Effector memory CD8-positive, alpha-beta T cell (primary cell): Measurements from ENCODE around the gene CEP41.
"Not testable (repeated sequence)": the region's sequence is repeated elsewhere in the genome, so short reads cannot be mapped to it uniquely, and the experiment has no call there.

Source experiments
- ATAC-seq: fragments of 150-1000 bp; cut with Tn5 transposase; replicated peaks from 2 replicates; pipeline ENCODE4 v1.10.0; 2021; ENCODE audit warnings: mild to moderate bottlenecking, moderate library complexity
- DNase-seq, 3 experiments: peaks; one replicate each; pipeline ENCODE4 v3.0.0; 2021
- H3K27ac Mint-ChIP-seq, 2 donors: one replicate each; pipeline ENCODE4 v1.8.0; 2022; ENCODE audit warnings: mild to moderate bottlenecking in 2 of 2, mixed read lengths in 2 of 2, moderate library complexity in 2 of 2
- H3K27me3 Mint-ChIP-seq, 2 donors: one replicate each; pipeline ENCODE4 v1.8.0; 2022; ENCODE audit warnings: mixed read lengths in 2 of 2
- H3K36me3 Mint-ChIP-seq: one replicate; pipeline ENCODE4 v1.8.0; 2022; ENCODE audit warnings: mild to moderate bottlenecking, moderate library complexity, mixed read lengths; ENCODE audit not compliant: insufficient read depth
- H3K4me1 Mint-ChIP-seq, 2 donors: one replicate each; pipeline ENCODE4 v1.8.0; 2022; ENCODE audit warnings: low read depth in 2 of 2, mixed read lengths in 2 of 2
- H3K4me3 Mint-ChIP-seq, 2 donors: one replicate each; pipeline ENCODE4 v1.8.0; 2022; ENCODE audit warnings: mild to moderate bottlenecking in 2 of 2, mixed read lengths in 2 of 2, moderate library complexity in 2 of 2
- H3K9me3 Mint-ChIP-seq, 2 donors: one replicate each; pipeline ENCODE4 v1.8.0; 2022; ENCODE audit warnings: mixed read lengths in 2 of 2

Gene CEP41

DNA sequence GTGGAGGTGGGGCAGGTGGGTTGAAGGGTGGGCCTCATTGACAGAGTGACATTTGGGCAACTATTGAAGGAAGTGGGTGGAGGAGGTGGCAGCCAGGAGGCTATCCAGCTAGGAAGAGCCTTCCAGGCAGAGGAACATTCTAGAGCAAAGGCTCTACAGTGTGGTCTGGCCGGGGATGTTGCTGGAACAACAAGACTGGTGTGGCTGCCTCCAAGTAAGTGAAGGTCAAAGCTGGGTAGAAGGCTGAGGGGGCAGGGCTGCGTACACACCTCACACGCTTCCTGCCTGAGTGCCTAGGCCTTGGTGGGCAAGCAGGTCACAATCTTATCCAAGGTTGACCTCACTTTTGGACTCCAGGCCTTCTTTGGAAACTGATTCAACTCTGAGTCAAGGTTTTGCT is 53.9 kb downstream of the CEP41 start:
- Mint-ChIP-seq H3K9me3 (no peaks in the 10 kb centered on the region), H3K27ac (no peak overlapping the region), H3K4me1 (no peaks in the 10 kb centered on the region), H3K4me3 (no peak overlapping the region), H3K36me3 (no peaks in the 10 kb centered on the region), H3K27me3 (peaks cover 5 to 8% of the 10 kb centered on the region in 2 donors)
- no peak for DNase-seq
- ATAC-seq = no peak

- Mint-ChIP-seq H3K4me3 (no peak overlapping the region), H3K27ac (no peak overlapping the region), H3K4me1 (no peaks in the 10 kb centered on the region), H3K36me3 (no peaks in the 10 kb centered on the region), H3K27me3 (peaks cover 5 to 13% of the 10 kb centered on the region in 2 donors), H3K9me3 (no peaks in the 10 kb centered on the region)
- no peak for ATAC-seq
- DNase-seq = no peak
Observed at GRCh38 chr7:130385600-130386066, 55.2 kb downstream of the CEP41 start.

DNA sequence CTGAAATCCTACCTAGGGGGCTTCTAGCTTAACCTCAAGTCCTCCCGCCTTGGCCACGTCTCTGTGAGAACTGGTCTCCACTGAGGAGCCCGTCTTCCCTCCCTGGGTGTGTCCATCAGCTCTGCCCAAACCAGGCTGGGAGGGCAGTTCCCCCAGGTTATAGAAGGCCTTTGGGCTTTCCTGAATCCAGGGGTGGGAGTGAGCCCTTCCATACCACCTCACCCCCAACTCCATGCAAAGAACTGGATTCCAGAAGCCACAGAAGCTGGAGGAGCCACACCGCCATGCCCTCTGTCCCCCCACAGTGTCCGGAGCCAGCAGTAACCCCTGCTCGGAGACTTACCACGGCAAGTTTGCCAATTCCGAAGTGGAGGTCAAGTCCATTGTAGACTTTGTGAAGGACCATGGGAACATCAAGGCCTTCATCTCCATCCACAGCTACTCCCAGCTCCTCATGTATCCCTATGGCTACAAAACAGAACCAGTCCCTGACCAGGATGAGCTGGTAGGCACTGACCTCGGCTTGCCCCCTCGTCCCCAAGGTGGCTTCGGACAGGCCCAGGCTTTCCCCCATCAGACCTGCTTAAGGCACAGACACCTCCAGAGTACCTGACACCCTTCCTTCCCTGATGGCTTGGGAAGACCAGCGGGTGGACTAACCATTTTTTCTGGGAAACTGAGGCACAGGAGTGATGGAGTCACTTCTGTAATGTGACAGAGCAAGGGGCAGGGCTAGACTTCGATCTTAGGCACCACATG is 55.8 kb downstream of the CEP41 start:
- DNase-seq (no peak), ATAC-seq (no peak)
- no peak overlapping the region for H3K4me3 Mint-ChIP-seq
- no peaks in the 10 kb centered on the region for H3K4me1 Mint-ChIP-seq
- H3K27me3 Mint-ChIP-seq = peaks cover 5 to 19% of the 10 kb centered on the region in 2 donors
- H3K9me3 Mint-ChIP-seq = no peaks in the 10 kb centered on the region
- H3K36me3 Mint-ChIP-seq = no peaks in the 10 kb centered on the region
- H3K27ac Mint-ChIP-seq = no peak overlapping the region

GRCh38 chr7:130384371-130384801 is 56.4 kb downstream of the CEP41 start:
- Mint-ChIP-seq H3K27me3 (peaks cover 5 to 19% of the 10 kb centered on the region in 2 donors), H3K4me1 (no peaks in the 10 kb centered on the region), H3K27ac (no peak overlapping the region), H3K9me3 (no peaks in the 10 kb centered on the region), H3K4me3 (no peak overlapping the region), H3K36me3 (no peaks in the 10 kb centered on the region)
- ATAC-seq (no peak), DNase-seq (no peak)

DNA sequence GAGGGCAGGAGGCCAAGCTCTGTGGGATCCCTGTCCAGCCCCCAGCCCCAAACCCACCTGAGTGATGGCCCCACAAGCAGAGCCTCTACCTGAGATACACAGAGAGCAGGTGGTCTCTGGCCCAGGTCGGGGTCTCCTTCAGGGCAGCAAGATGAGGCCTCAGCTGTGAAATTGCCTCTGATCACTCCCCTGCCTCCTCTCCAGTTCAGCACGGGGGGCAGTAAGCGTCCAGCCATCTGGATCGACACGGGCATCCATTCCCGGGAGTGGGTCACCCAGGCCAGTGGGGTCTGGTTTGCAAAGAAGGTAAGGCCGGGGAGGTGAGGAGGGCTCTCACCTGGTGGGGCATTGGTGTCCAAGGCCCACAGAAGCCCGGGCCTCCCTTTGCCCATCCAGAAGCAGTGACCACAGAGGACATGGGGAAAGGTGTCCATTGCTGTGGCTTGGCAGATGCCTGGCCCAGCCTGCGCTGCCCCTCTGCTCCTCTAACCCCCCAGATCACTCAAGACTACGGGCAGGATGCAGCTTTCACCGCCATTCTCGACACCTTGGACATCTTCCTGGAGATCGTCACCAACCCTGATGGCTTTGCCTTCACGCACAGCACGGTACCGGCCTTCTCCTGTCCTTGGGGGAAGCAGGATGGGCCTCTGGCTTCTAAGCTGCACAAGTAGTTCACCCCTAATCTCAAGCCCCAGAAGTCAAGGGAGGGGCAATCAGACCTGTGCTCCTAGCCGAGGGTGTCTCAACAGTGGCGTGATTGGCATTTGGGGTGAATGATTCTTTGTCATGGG is 57.4 kb downstream of the CEP41 start:
- no peak overlapping the region for H3K27ac Mint-ChIP-seq
- H3K27me3 Mint-ChIP-seq = peaks cover 5 to 25% of the 10 kb centered on the region in 2 donors
- H3K9me3 Mint-ChIP-seq = no peaks in the 10 kb centered on the region
- H3K36me3 Mint-ChIP-seq = no peaks in the 10 kb centered on the region
- ATAC-seq (no peak), DNase-seq (no peak)
- H3K4me3 Mint-ChIP-seq = no peak overlapping the region
- H3K4me1 Mint-ChIP-seq = no peaks in the 10 kb centered on the region

DNA sequence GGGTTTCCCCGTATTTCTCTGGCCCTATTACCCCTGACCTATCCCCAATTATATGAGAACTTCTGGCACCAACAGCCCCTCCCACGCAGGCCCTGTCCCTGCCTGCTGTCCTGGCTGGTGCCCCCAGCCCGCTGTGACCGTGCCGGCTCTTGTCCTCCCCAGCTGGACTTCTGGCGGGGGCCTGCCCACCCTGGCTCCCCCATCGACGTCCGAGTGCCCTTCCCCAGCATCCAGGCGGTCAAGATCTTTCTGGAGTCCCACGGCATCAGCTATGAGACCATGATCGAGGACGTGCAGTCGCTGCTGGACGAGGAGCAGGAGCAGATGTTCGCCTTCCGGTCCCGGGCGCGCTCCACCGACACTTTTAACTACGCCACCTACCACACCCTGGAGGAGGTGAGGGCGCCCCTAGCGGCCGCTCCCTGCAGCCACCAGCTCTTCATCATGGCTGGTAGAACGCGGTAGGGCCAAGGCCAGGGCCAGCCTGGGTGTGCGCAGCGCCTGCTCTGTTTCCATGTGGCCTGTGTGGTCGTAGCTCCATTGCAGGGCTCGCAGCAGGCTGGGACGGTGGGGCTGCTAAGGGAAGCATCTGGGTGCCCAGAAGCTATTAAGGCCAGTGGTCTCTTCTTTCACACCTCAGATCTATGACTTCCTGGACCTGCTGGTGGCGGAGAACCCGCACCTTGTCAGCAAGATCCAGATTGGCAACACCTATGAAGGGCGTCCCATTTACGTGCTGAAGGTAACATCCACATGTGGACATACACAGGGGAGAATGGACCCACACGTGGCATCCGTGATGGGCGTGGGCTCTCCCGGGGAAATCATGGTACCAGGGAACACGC is 59.1 kb downstream of the CEP41 start:
- Mint-ChIP-seq H3K27ac (no peak overlapping the region), H3K9me3 (no peaks in the 10 kb centered on the region), H3K27me3 (peaks cover 5 to 25% of the 10 kb centered on the region in 2 donors), H3K4me3 (no peak overlapping the region), H3K36me3 (no peaks in the 10 kb centered on the region), H3K4me1 (no peaks in the 10 kb centered on the region)
- ATAC-seq (no peak), DNase-seq (no peak)

DNA sequence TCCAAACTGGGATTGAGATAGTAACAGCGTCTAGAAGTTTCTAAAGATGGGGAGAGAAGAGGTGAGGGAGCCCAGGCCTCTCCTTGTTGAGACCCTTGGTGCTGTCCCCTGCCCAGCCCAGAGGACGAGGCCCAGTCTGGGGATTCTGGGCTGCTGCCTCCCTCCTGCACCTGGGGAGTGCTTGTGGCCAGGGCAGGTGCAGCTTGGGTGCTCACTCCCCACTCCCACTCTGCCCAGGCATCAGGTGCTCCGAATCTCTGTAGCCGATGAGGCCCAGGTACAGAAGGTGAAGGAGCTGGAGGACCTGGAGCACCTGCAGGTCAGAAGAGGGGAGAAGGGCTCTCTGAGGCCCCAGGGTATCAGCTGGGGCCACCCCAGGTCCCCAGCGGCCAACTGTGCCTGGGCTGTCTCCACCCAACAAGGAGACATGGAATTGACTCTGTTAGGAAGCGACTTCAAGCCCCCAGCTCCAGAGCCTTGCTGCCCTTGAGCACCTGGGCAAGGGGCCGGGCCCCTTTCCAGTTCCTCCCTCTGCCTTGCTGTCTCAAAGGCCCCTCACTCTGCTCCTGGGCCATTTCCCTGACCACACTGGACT is 59.9 kb downstream of the CEP41 start:
- H3K27me3 Mint-ChIP-seq = peaks cover 5 to 25% of the 10 kb centered on the region in 2 donors
- H3K36me3 Mint-ChIP-seq = no peaks in the 10 kb centered on the region
- H3K4me3 Mint-ChIP-seq = no peak overlapping the region
- no peak for ATAC-seq
- H3K27ac Mint-ChIP-seq = no peak overlapping the region
- H3K4me1 Mint-ChIP-seq = no peaks in the 10 kb centered on the region
- no peak for DNase-seq
- peaks cover 2 to 7% of the 10 kb centered on the region in 2 donors for H3K9me3 Mint-ChIP-seq

DNA sequence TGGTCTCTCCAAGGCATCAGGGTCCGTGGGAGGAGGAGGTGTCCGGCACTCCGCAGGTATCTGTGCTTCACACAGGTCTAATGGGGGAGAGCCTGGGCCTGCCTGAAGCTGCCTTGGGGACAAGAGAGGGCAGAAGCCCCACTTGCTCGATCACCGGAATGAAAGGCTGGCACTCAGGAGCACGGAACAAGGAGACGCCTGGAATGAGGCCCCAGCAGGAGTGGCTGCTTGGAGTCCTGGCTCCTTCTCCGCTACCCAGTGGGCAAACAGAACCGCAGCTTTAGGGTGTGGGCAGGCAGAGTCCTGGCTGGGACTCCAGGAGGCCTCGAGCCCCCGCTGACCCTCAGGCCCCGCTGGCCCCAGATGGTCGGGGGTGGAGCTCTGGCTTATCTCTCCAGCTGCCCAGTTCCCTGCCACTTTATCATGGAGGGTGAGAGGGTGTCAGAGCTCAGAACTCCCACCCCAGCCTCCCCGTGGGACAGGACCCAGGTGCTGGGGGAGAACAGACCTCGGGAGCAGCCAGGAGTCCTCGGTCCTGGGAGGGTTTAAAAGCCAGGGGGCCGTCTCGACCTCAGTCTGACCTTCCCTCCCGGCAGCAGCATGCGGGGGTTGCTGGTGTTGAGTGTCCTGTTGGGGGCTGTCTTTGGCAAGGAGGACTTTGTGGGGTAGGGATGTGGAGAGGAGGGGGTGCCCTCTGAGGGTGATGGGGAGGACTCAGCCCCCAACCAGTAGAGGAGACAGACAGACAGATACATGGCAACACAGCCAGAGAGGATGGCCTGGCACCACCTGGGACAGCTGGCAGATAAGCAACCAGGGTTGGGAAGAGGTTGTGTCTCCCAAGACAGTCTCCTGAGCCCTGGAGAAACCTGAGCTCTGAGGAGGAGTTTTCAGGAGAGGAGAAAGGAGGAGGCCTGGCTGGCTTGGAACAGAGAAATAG is 60.6 kb downstream of the CEP41 start, which contains the start of gene CPA1:
Gene CPA1 (plus strand): TSS at position 574 of the 940 bp plus-strand sequence. CDS start 27 bp downstream, at position 601.
- Mint-ChIP-seq H3K9me3 (peaks cover 2 to 8% of the 10 kb centered on the region in 2 donors), H3K4me3 (no peak within 1 kb of the TSS), H3K4me1 (no peaks in the 10 kb centered on the region), H3K27me3 (peaks cover 5 to 25% of the 10 kb centered on the region in 2 donors), H3K36me3 (no peaks in the 10 kb centered on the region), H3K27ac (no peak within 1 kb of the TSS)
- ATAC-seq = no peak
- DNase-seq = no peak

DNA sequence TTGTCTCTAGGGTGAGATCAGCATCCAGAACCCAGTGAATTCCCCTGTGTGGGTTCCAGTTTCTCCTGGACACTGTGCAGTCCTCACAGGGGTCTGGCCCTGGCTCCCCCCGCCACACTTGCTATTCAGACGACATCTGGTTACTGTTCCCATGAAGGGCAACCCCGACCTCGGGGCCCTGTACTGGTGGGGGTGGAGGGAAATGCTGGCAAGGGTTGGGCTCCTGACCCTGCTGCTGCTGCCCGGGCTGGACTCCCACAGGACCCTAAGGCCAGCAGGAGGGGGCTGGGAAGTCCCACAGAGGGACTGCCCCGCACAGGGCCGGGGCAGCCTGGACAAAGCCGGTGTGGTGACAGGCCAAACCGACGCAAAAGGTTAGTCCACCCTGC is 61.3 kb downstream of the CEP41 start:
- Mint-ChIP-seq H3K36me3 (no peaks in the 10 kb centered on the region), H3K4me3 (no peak overlapping the region), H3K4me1 (no peaks in the 10 kb centered on the region), H3K27ac (no peak overlapping the region), H3K27me3 (peaks cover 5 to 24% of the 10 kb centered on the region in 2 donors), H3K9me3 (peaks cover 2 to 8% of the 10 kb centered on the region in 2 donors)
- ATAC-seq (no peak), DNase-seq (no peak)

DNA sequence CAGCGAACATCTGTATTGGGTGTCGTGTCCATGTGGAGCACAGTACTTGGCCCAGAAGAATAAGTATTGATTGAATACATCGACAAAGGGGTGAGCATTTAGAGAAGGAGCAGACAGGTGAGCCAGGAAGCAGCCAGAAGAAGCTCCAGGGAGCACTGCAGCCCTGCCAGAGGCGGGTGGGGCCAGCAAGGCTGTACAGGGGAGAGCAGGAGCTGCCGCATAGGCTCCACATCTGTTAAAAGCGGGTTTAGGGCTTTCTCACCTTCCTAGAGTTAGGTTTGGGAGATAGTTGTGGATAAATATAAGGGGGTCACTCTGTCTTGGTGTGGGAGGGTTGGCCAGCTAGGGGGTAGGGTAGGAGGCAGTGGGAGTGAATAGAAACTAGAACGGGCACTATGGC is 61.8 kb downstream of the CEP41 start:
- no peaks in the 10 kb centered on the region for H3K36me3 Mint-ChIP-seq
- no peak overlapping the region for H3K27ac Mint-ChIP-seq
- H3K4me3 Mint-ChIP-seq = no peak overlapping the region
- DNase-seq (no peak), ATAC-seq (no peak)
- no peaks in the 10 kb centered on the region for H3K4me1 Mint-ChIP-seq
- H3K27me3 Mint-ChIP-seq = peaks cover under 1 to 19% of the 10 kb centered on the region in 2 donors
- peaks cover 2 to 8% of the 10 kb centered on the region in 2 donors for H3K9me3 Mint-ChIP-seq

DNA sequence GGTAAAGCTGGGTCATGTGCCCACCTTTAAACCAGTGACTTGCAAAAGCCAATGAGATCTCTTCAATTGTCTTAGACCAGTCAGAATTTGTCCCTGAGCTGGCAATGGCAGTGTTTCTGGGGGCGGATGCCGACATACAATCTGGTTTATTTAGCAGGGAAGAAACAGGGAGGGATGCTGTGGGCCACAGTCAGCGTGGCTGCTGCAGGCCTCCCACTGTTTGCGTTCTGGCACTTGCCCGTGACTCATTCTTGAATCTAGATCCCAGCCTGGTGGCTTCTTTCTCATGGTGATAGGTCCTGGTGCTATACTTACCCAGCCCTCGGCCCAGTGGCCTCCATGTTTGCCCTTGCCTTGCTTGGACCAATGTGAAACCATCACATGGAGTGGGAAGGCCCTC is 63.6 kb downstream of the CEP41 start:
- ATAC-seq (no peak), DNase-seq (no peak)
- Mint-ChIP-seq H3K9me3 (peaks cover 2 to 8% of the 10 kb centered on the region in 2 donors), H3K4me3 (no peak overlapping the region), H3K27me3 (peaks cover 0 to 17% of the 10 kb centered on the region in 2 donors), H3K4me1 (no peaks in the 10 kb centered on the region), H3K27ac (no peak overlapping the region), H3K36me3 (no peaks in the 10 kb centered on the region)

DNA sequence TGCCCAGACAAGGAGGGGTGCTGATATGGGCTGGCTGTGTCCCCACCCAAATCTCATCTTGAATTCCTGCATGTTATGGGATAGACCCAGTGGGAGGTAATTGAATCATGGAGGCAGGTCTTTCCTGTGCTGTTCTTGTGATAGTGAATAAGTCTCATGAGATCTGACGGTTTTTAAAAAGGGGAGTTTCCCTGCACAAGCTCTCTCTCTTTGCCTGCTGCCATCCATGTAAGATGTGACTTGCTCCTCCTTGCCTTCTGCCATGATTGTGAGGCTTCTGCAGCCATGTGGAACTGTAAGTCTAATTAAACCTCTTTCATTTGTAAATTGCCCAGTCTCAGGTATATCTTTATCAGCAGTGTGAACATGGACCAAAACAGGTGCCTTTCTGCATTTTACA is 64.4 kb downstream of the CEP41 start:
- not testable (repeated sequence) for H3K4me1 Mint-ChIP-seq, H3K27ac Mint-ChIP-seq, H3K9me3 Mint-ChIP-seq, DNase-seq, H3K4me3 Mint-ChIP-seq, ATAC-seq, H3K36me3 Mint-ChIP-seq
- peaks cover 0 to 17% of the 10 kb centered on the region in 2 donors for H3K27me3 Mint-ChIP-seq
